Measurements from ENCODE around the gene SH3RF3.

The SH3RF3 gene

GRCh38 chr2:109289504-109290222 lies 160.7 kb downstream of the SH3RF3 start:
- no peak for DNase-seq (ENCODE audit: low spot score)
- ATAC-seq (ENCODE audit: low read depth) = no peak

GRCh38 chr2:109290887-109291643 lies 162.1 kb downstream of the SH3RF3 start:
- Histone ChIP-seq H3K4me1 (ENCODE audit: insufficient read depth, poor library complexity, severe bottlenecking) (no peaks in the 10 kb centered on the region), H3K4me3 (ENCODE audit: severe bottlenecking) (no peak overlapping the region), H3K36me3 (ENCODE audit: low read depth) (no peaks in the 10 kb centered on the region), H3K27ac (ENCODE audit: poor library complexity, severe bottlenecking) (no peak overlapping the region), H3K9me3 (ENCODE audit: severe bottlenecking) (no peaks in the 10 kb centered on the region), H3K27me3 (ENCODE audit: insufficient read depth, poor library complexity, severe bottlenecking) (no peaks in the 10 kb centered on the region)
- TF ChIP-seq CTCF (IDR thresholded peaks at IDR 0.05; ENCODE audit: poor library complexity, severe bottlenecking) = no peak
- DNase-seq (ENCODE audit: low spot score) = no peak
- ATAC-seq (ENCODE audit: low read depth) = no peak

More at GRCh38 chr2:109289504-109290222, 160.7 kb downstream of the SH3RF3 start:
- Histone ChIP-seq H3K36me3 (ENCODE audit: low read depth) (no peaks in the 10 kb centered on the region), H3K27me3 (ENCODE audit: insufficient read depth, poor library complexity, severe bottlenecking) (no peaks in the 10 kb centered on the region), H3K9me3 (ENCODE audit: severe bottlenecking) (no peaks in the 10 kb centered on the region), H3K27ac (ENCODE audit: poor library complexity, severe bottlenecking) (no peak overlapping the region), H3K4me1 (ENCODE audit: insufficient read depth, poor library complexity, severe bottlenecking) (no peaks in the 10 kb centered on the region), H3K4me3 (ENCODE audit: severe bottlenecking) (no peak overlapping the region)
- TF ChIP-seq CTCF (IDR thresholded peaks at IDR 0.05; ENCODE audit: poor library complexity, severe bottlenecking) = no peak

- TF ChIP-seq CTCF (IDR thresholded peaks at IDR 0.05; ENCODE audit: poor library complexity, severe bottlenecking) = no peak
- H3K27ac ChIP-seq (ENCODE audit: poor library complexity, severe bottlenecking) = no peak overlapping the region
- H3K36me3 ChIP-seq (ENCODE audit: low read depth) = no peaks in the 10 kb centered on the region
- H3K4me3 ChIP-seq (ENCODE audit: severe bottlenecking) = no peak overlapping the region
- no peak for ATAC-seq (ENCODE audit: low read depth)
- no peaks in the 10 kb centered on the region for H3K27me3 ChIP-seq (ENCODE audit: insufficient read depth, poor library complexity, severe bottlenecking)
- H3K4me1 ChIP-seq (ENCODE audit: insufficient read depth, poor library complexity, severe bottlenecking) = no peaks in the 10 kb centered on the region
- H3K9me3 ChIP-seq (ENCODE audit: severe bottlenecking) = no peaks in the 10 kb centered on the region
- no peak for DNase-seq (ENCODE audit: low spot score)
These were observed 163.4 kb downstream of the SH3RF3 start for GRCh38 chr2:109292386-109292785.

GRCh38 chr2:109293663-109294062 lies 164.7 kb downstream of the SH3RF3 start:
- H3K4me1 ChIP-seq (ENCODE audit: insufficient read depth, poor library complexity, severe bottlenecking) = no peaks in the 10 kb centered on the region
- no peak for TF ChIP-seq CTCF (IDR thresholded peaks at IDR 0.05; ENCODE audit: poor library complexity, severe bottlenecking)
- H3K4me3 ChIP-seq (ENCODE audit: severe bottlenecking) = no peak overlapping the region
- no peak overlapping the region for H3K27ac ChIP-seq (ENCODE audit: poor library complexity, severe bottlenecking)
- no peak for DNase-seq (ENCODE audit: low spot score)
- H3K9me3 ChIP-seq (ENCODE audit: severe bottlenecking) = no peaks in the 10 kb centered on the region
- no peaks in the 10 kb centered on the region for H3K36me3 ChIP-seq (ENCODE audit: low read depth)
- ATAC-seq (ENCODE audit: low read depth) = no peak
- H3K27me3 ChIP-seq (ENCODE audit: insufficient read depth, poor library complexity, severe bottlenecking) = no peaks in the 10 kb centered on the region

GRCh38 chr2:109294523-109294922 lies 165.5 kb downstream of the SH3RF3 start:
- no peak overlapping the region for H3K27ac ChIP-seq (ENCODE audit: poor library complexity, severe bottlenecking)
- no peaks in the 10 kb centered on the region for H3K4me1 ChIP-seq (ENCODE audit: insufficient read depth, poor library complexity, severe bottlenecking)
- no peak overlapping the region for H3K4me3 ChIP-seq (ENCODE audit: severe bottlenecking)
- H3K36me3 ChIP-seq (ENCODE audit: low read depth) = no peaks in the 10 kb centered on the region
- no peaks in the 10 kb centered on the region for H3K9me3 ChIP-seq (ENCODE audit: severe bottlenecking)
- ATAC-seq (ENCODE audit: low read depth) = no peak
- TF ChIP-seq CTCF (IDR thresholded peaks at IDR 0.05; ENCODE audit: poor library complexity, severe bottlenecking) = no peak
- no peak for DNase-seq (ENCODE audit: low spot score)
- H3K27me3 ChIP-seq (ENCODE audit: insufficient read depth, poor library complexity, severe bottlenecking) = no peaks in the 10 kb centered on the region

Measured in RWPE2 (cell line).